ENCODE measurements around the gene GPR61. TPM values are rescaled to one million over a fixed set of nuclear protein-coding genes. Genes with fewer than 3 reads are reported as not detected.

The GPR61 gene
- total and polyA plus RNA-seq, 9 of the 15 experiments (the other 6 are each of a cell fraction or from before 2014, with no cell fraction given) = 0.04 to 1.1 (median 0.25) TPM; not detected in 4

GRCh38 chr1:109509176-109510134 lies 30.2 kb upstream of the GPR61 start, which contains the start of gene AMIGO1 (continued):
- TF ChIP-seq THRB (CRISPR knock-in tag; conservative IDR thresholded peaks at IDR 0.05) = no peak
- TF ChIP-seq MED1 (CRISPR knock-in tag; IDR thresholded peaks at IDR 0.05; ENCODE audit: borderline replicate concordance) = no peak
- TF ChIP-seq HDAC3 (IDR thresholded peaks at IDR 0.05; ENCODE audit: borderline replicate concordance, partially characterized antibody) = no peak
- no peak for TF ChIP-seq PURB (CRISPR knock-in tag; IDR thresholded peaks at IDR 0.05; ENCODE audit: low read depth)
- TF ChIP-seq GATA2 (CRISPR knock-in tag; IDR thresholded peaks at IDR 0.05) = no peak
- no peak for TF ChIP-seq E2F4 (CRISPR knock-in tag; IDR thresholded peaks at IDR 0.05; ENCODE audit: low read depth)
- TF ChIP-seq ATF7 (IDR thresholded peaks at IDR 0.05) = no peak
- TF ChIP-seq ZNF165 (CRISPR knock-in tag; IDR thresholded peaks at IDR 0.05; ENCODE audit: borderline replicate concordance) = no peak
- no peak for TF ChIP-seq STAT6 (CRISPR knock-in tag; IDR thresholded peaks at IDR 0.05)
- no peak for TF ChIP-seq ZBTB11 (CRISPR knock-in tag; IDR thresholded peaks at IDR 0.05)
- TF ChIP-seq ZNF511 (CRISPR knock-in tag; IDR thresholded peaks at IDR 0.05) = peak; percentile 22; the same call in 1 of the 2 replicates
- no peak for TF ChIP-seq MCM5 (IDR thresholded peaks at IDR 0.05; ENCODE audit: low read depth)
- no peak for TF ChIP-seq SP2 (IDR thresholded peaks at IDR 0.05; ENCODE audit: extremely low read depth, low read depth, low read length, poor library complexity, severe bottlenecking)
- TF ChIP-seq ZNF830 (CRISPR knock-in tag; IDR thresholded peaks at IDR 0.05) = no peak
- TF ChIP-seq CEBPG (CRISPR knock-in tag; IDR thresholded peaks at IDR 0.05) = no peak
- no peak for TF ChIP-seq CEBPG (tag; conservative IDR thresholded peaks at IDR 0.05 in 1 of 2, IDR thresholded peaks at IDR 0.05 in 1 of 2)

All from K562 (cell line).